H1 (cell line): ENCODE results near the gene NELL1. TPM values are rescaled to one million over a fixed set of nuclear protein-coding genes. Genes with fewer than 3 reads are reported as not detected.

Experiments used
- CTCF ChIA-PET: fragments of 300-600 bp; sonication (Branson Sonifier 250); formaldehyde crosslinking; loops from one replicate; lab custom pipeline; 2021; ENCODE audit not compliant: partially characterized antibody; lab: Charles Lee
- POLR2A ChIA-PET: fragments of 300-600 bp; sonication (Branson Sonifier 250); formaldehyde crosslinking; loops from one replicate; lab custom pipeline; 2021; ENCODE audit warnings: inconsistent platforms; ENCODE audit not compliant: partially characterized antibody; lab: Charles Lee
- DNase-seq, 2 experiments: peaks; one replicate each; pipeline versions ENCODE4 v3.0.0 to v3.0.0-alpha.2; 2010 to 2022; ENCODE audit warnings: low spot score in 2 of 2, low read depth in 1 of 2, mixed read lengths in 1 of 2
- FAIRE-seq: peaks from 2 replicates; lab custom pipeline; 2011; peaks lifted over from hg19 to GRCh38; lab: Jason Lieb, UNC
- H2AFZ ChIP-seq: 2 replicates; pipeline ENCODE4 v1.8.1; 2012; ENCODE audit warnings: low read length, inconsistent platforms
- H2AK5ac ChIP-seq: 2 replicates; pipeline ENCODE4 v1.6.1; 2013; ENCODE audit warnings: low read depth, low read length
- H2BK120ac ChIP-seq: replicated peaks from 2 replicates; pipeline ENCODE3; 2013; ENCODE audit warnings: low read depth, low read length, inconsistent platforms
- H2BK12ac ChIP-seq: 2 replicates; pipeline ENCODE4 v1.6.1; 2013; ENCODE audit warnings: low read depth, low read length
- H2BK15ac ChIP-seq: 2 replicates; pipeline ENCODE4 v1.6.1; 2013; ENCODE audit warnings: low read length
- H2BK20ac ChIP-seq: 2 replicates; pipeline ENCODE4 v1.6.1; 2013; ENCODE audit warnings: low read length
- H2BK5ac ChIP-seq: 2 replicates; pipeline ENCODE4 v1.6.1; 2013; ENCODE audit warnings: low read depth, low read length
- H3K14ac ChIP-seq: 2 replicates; pipeline ENCODE4 v1.6.1; 2013; ENCODE audit warnings: inconsistent platforms; ENCODE audit not compliant: insufficient read length
- H3K18ac ChIP-seq: 2 replicates; pipeline ENCODE4 v1.6.1; 2013; ENCODE audit warnings: low read length; ENCODE audit errors: extremely low read depth
- H3K23ac ChIP-seq: 2 replicates; pipeline ENCODE4 v1.6.1; 2013; ENCODE audit warnings: inconsistent platforms; ENCODE audit not compliant: insufficient read length
- H3K23me2 ChIP-seq: 2 replicates; pipeline ENCODE4 v1.6.1; 2013; ENCODE audit warnings: low read depth, low read length
- H3K27ac ChIP-seq: 2 replicates; pipeline ENCODE4 v1.6.1; 2011; ENCODE audit warnings: low read depth, low read length, inconsistent platforms
- H3K27me3 ChIP-seq, 4 experiments: replicated peaks in 1 of 4; 1 replicate in 1 of 4; 2 replicates in 3 of 4; pipeline versions ENCODE4 v1.6.1 to v1.8.1; 2011 to 2013; ENCODE audit warnings: low read length in 3 of 4, mild to moderate bottlenecking in 3 of 4, inconsistent platforms in 2 of 4, mixed read lengths in 2 of 4, moderate library complexity in 1 of 4; ENCODE audit not compliant: control insufficient read depth in 3 of 4, insufficient read depth in 3 of 4; ENCODE audit errors: extremely low read depth in 1 of 4
- H3K36me3 ChIP-seq, 4 experiments: 2 replicates each; pipeline versions ENCODE4 v1.6.1 to v1.8.1; 2011 to 2013; ENCODE audit warnings: mild to moderate bottlenecking in 4 of 4, low read length in 3 of 4, moderate library complexity in 2 of 4, control low read depth in 1 of 4, inconsistent platforms in 1 of 4; ENCODE audit not compliant: insufficient read depth in 4 of 4, control insufficient read depth in 2 of 4
- H3K4ac ChIP-seq: replicated peaks from 2 replicates; pipeline ENCODE3; 2013; ENCODE audit warnings: low read length, low read depth, mixed read lengths, inconsistent platforms; ENCODE audit not compliant: insufficient read length
- H3K4me1 ChIP-seq, 4 experiments: replicated peaks in 1 of 4; 1 replicate in 1 of 4; 2 replicates in 3 of 4; pipeline versions ENCODE4 v1.6.1 to v1.8.1; 2011 to 2013; ENCODE audit warnings: low read length in 3 of 4, inconsistent platforms in 2 of 4, mixed read lengths in 1 of 4; ENCODE audit not compliant: insufficient read depth in 4 of 4, control insufficient read depth in 3 of 4
- H3K4me2 ChIP-seq, 2 experiments: 2 replicates each; pipeline versions ENCODE4 v1.6.1 to v1.8.1; 2011 to 2013; ENCODE audit warnings: low read depth in 2 of 2, low read length in 2 of 2, control low read depth in 1 of 2, inconsistent platforms in 1 of 2, mild to moderate bottlenecking in 1 of 2; ENCODE audit not compliant: insufficient read depth in 1 of 2
- H3K4me3 ChIP-seq, 4 experiments: fragments of 200-600, 300-600 bp in 1 of 4; sonication (generic), shearing (Covaris generic), sonication (Bioruptor Twin) in 1 of 4; 2 replicates each; pipeline versions ENCODE4 v1.5.1 to v1.8.1; 2011 to 2016; ENCODE audit warnings: low read length in 4 of 4, low read depth in 3 of 4, control low read depth in 2 of 4, inconsistent platforms in 2 of 4, mild to moderate bottlenecking in 2 of 4, mixed read lengths in 1 of 4, moderate library complexity in 1 of 4; ENCODE audit not compliant: insufficient read depth in 2 of 4; ENCODE audit errors: extremely low read depth in 1 of 4
- H3K56ac ChIP-seq: replicated peaks from 2 replicates; pipeline ENCODE3; 2013; ENCODE audit warnings: low read depth, mild to moderate bottlenecking, mixed read lengths, low read length, inconsistent platforms; ENCODE audit not compliant: insufficient read length
- H3K79me1 ChIP-seq: 2 replicates; pipeline ENCODE4 v1.6.1; 2013; ENCODE audit warnings: low read depth, low read length, control low read depth
- H3K79me2 ChIP-seq, 2 experiments: 2 replicates each; pipeline versions ENCODE4 v1.6.1 to v1.8.1; 2012 to 2013; ENCODE audit warnings: low read length in 2 of 2, mild to moderate bottlenecking in 2 of 2, inconsistent platforms in 1 of 2; ENCODE audit not compliant: insufficient read depth in 2 of 2, control insufficient read depth in 1 of 2
- H3K9ac ChIP-seq, 4 experiments: replicated peaks in 1 of 4; 1 replicate in 1 of 4; 2 replicates in 3 of 4; pipeline versions ENCODE4 v1.6.1 to v1.8.1; 2011 to 2013; ENCODE audit warnings: low read depth in 3 of 4, low read length in 3 of 4, control low read depth in 2 of 4, mild to moderate bottlenecking in 2 of 4, moderate library complexity in 2 of 4, inconsistent platforms in 1 of 4; ENCODE audit errors: extremely low read depth in 1 of 4
- H3K9me3 ChIP-seq, 2 experiments: 2 replicates each; pipeline versions ENCODE4 v1.6.1 to v1.8.1; 2012 to 2013; ENCODE audit warnings: mild to moderate bottlenecking in 2 of 2, moderate library complexity in 2 of 2, control low read depth in 1 of 2, inconsistent platforms in 1 of 2, low read depth in 1 of 2, low read length in 1 of 2, mixed read lengths in 1 of 2; ENCODE audit not compliant: insufficient read depth in 2 of 2
- H4K20me1 ChIP-seq, 2 experiments: replicated peaks in 1 of 2; 2 replicates each; pipeline versions ENCODE3 to v1.8.1; 2011 to 2013; ENCODE audit warnings: inconsistent platforms in 2 of 2, low read length in 2 of 2, mild to moderate bottlenecking in 1 of 2; ENCODE audit not compliant: insufficient read depth in 2 of 2, control insufficient read depth in 1 of 2
- H4K5ac ChIP-seq: 2 replicates; pipeline ENCODE4 v1.6.1; 2013; ENCODE audit warnings: low read length, low read depth, mixed read lengths, inconsistent platforms; ENCODE audit not compliant: insufficient read length
- H4K8ac ChIP-seq: 2 replicates; pipeline ENCODE4 v1.8.0; 2013; ENCODE audit warnings: mild to moderate bottlenecking, moderate library complexity, low read length, inconsistent platforms; ENCODE audit not compliant: insufficient read depth; ENCODE audit errors: extremely low read depth
- H4K91ac ChIP-seq: replicated peaks from 2 replicates; pipeline ENCODE3; 2013; ENCODE audit warnings: low read length, mixed read lengths, inconsistent platforms; ENCODE audit not compliant: insufficient read length
- ASH2L ChIP-seq: fragments of 200-600, 300-600 bp; sonication (generic); IDR thresholded peaks from one replicate; pipeline ENCODE4 v1.7.1; 2017; ENCODE audit warnings: low read length
- BRCA1 ChIP-seq: IDR thresholded peaks from 2 replicates; pipeline ENCODE4 v1.6.1; 2012; ENCODE audit warnings: low read depth, low read length, improper control_type of control experiment
- JUND ChIP-seq: IDR thresholded peaks from 2 replicates; pipeline ENCODE4 v1.6.1; 2011; ENCODE audit warnings: mild to moderate bottlenecking, improper control_type of control experiment, low read length
- KDM1A ChIP-seq: fragments of 200-600, 300-600 bp; sonication (generic); IDR thresholded peaks from 2 replicates; pipeline ENCODE4 v1.7.1; 2016; ENCODE audit warnings: mild to moderate bottlenecking, low read length, borderline replicate concordance
- POLR2AphosphoS5 ChIP-seq: IDR thresholded peaks from 2 replicates; pipeline ENCODE4 v1.6.1; 2011; ENCODE audit warnings: low read depth, low read length
- SIX5 ChIP-seq: IDR thresholded peaks from 2 replicates; pipeline ENCODE4 v1.6.1; 2011; ENCODE audit warnings: mild to moderate bottlenecking, low read depth, low read length
- WGBS, 2 experiments: shearing (Covaris generic) in 1 of 2; methylation state at CpG; one replicate each; pipeline versions ENCODE4 v1.1.6 to v1.1.7; 2013 to 2015; ENCODE audit warnings: low lambda C conversion rate in 2 of 2, mixed read lengths in 2 of 2, inconsistent platforms in 1 of 2, low coverage in 1 of 2, missing lambda C conversion rate in 1 of 2; ENCODE audit not compliant: insufficient replicate concordance in 2 of 2, insufficient coverage in 1 of 2, insufficient read length in 1 of 2; ENCODE audit errors: extremely low coverage in 1 of 2, missing lambda C conversion rate in 1 of 2; 5-methylcytosine and 5-hydroxymethylcytosine counted together
- polyA plus RNA-seq, 7 experiments: library from polyadenylated mRNA; depleted of rRNA in 3 of 7; stranded (reverse) in 5 of 7; unstranded in 2 of 7; fragments of >200 nt in 5 of 7; fragments of 200-250 nt in 2 of 7; gene quantifications; 1 replicate in 5 of 7; 2 replicates in 1 of 7; 4 replicates in 1 of 7; pipeline versions ENCODE4 v1.2.1 to v1.2.3, GENCODE V29; 2011 to 2013; ENCODE audit warnings: missing spikeins in 2 of 7, mixed read lengths in 2 of 7
- total RNA-seq: library from RNA; stranded (reverse); fragmentation: NEBNext Ultra II Directional; extraction: Animal tissue kit (Norgen Biotek cat#: 25700); gene quantifications from 2 replicates; pipeline ENCODE4 v1.2.1, GENCODE V29; 2021
- TF ChIP-seq, protein P1 (sequence below): IDR thresholded peaks from 2 replicates; pipeline ENCODE4 v1.6.1; 2012; ENCODE audit warnings: inconsistent platforms

The NELL1 gene
- total and polyA plus RNA-seq, 2 of the 8 experiments (the other 6 are each of a cell fraction or from before 2014, with no cell fraction given) = 0.21 TPM; not detected in 1

DNA sequence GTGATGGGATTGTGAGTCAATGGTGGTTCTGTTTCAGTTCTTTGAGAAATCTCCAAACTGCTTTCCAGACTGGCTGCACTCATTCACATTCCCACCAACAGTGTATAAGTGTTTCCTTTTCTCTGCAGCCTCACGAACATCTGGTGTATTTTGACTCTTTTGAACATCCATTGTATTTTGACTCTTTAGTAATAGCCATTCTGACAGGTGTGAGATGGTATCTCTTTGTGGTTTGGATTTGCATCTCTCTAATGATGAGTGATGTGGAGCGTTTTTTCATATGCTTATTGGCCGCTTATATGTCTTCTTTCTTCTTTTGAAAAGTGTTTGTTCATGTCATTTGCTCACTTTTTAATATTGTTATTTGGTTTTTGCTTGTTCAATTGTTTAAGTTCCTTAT is 19.4 kb downstream of the NELL1 start:
- 83% methylated on average over 3 of the region's 3 CpGs; no CpG with 5 or more reads in 1 of the 2 experiments for WGBS, 2 experiments
- ChIA-PET CTCF (no interaction called here), POLR2A (no interaction called here)
- FAIRE-seq (no peak), DNase-seq (no peak)
- Histone ChIP-seq H3K9ac (no peak overlapping the region), H2AK5ac (no peak overlapping the region), H3K4me2 (no peak overlapping the region), H2BK15ac (no peak overlapping the region), H2AFZ (no peak overlapping the region), H4K8ac (no peak overlapping the region), H3K56ac (no peak overlapping the region), H3K36me3 (no peaks in the 10 kb centered on the region), H3K23ac (no peak overlapping the region), H3K18ac (no peak overlapping the region), H3K4me3 (no peak overlapping the region), H3K27me3 (no peaks in the 10 kb centered on the region), H3K79me2 (no peaks in the 10 kb centered on the region), H3K14ac (no peak overlapping the region), H3K27ac (no peak overlapping the region), H3K9me3 (no peaks in the 10 kb centered on the region), H2BK5ac (no peak overlapping the region), H4K20me1 (no peaks in the 10 kb centered on the region), H2BK120ac (no peak overlapping the region), H4K91ac (no peak overlapping the region), H3K79me1 (no peaks in the 10 kb centered on the region), H2BK12ac (no peak overlapping the region), H3K4me1 (no peaks in the 10 kb centered on the region), H2BK20ac (no peak overlapping the region), H4K5ac (no peak overlapping the region), H3K4ac (no peak overlapping the region), H3K23me2 (no peaks in the 10 kb centered on the region)
- TF ChIP-seq POLR2AphosphoS5 (no peak), ASH2L (no peak), KDM1A (no peak), JUND (no peak), BRCA1 (no peak), SIX5 (no peak)
- TF ChIP-seq, protein P1, sequence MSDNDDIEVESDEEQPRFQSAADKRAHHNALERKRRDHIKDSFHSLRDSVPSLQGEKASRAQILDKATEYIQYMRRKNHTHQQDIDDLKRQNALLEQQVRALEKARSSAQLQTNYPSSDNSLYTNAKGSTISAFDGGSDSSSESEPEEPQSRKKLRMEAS = no peak
